Activated CD4-positive, CD25-positive, alpha-beta regulatory T cell treated with anti-CD3 and anti-CD28 coated beads, Interleukin-2, amount 50 U/mL, for 72 hours (primary cell): ENCODE measurements around the gene UQCRHL.
"Not testable (repeated sequence)": the region's sequence is repeated elsewhere in the genome, so short reads cannot be mapped to it uniquely, and the experiment has no call there.

Experiments used
- DNase-seq: peaks from one replicate; pipeline ENCODE4 v3.0.0; 2021

Gene UQCRHL

DNA sequence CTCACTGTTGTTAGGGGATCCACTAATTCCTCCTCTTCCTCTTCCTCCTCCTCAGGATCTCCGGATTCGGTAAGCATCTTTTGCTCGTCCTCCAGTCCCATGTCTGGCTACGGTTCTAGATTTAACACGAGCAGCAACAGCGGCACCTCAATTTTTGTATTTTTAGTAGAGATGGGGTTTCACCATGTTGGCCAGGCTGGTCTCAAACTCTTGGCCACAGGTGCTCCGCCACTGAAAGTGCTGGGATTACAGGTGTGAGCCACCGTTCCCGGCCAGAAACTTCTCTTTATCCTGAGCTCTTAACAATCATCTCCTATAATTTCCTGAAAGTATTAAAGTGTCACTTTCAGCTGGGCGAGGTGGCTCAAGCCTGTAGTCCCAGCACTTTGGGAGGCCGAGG lies at the start of gene UQCRHL:
UQCRHL (minus strand) TSS at position 101 of the 400 bp plus-strand sequence; CDS start at position 101, 0 bp downstream.
- DNase-seq = not testable (repeated sequence)

DNA sequence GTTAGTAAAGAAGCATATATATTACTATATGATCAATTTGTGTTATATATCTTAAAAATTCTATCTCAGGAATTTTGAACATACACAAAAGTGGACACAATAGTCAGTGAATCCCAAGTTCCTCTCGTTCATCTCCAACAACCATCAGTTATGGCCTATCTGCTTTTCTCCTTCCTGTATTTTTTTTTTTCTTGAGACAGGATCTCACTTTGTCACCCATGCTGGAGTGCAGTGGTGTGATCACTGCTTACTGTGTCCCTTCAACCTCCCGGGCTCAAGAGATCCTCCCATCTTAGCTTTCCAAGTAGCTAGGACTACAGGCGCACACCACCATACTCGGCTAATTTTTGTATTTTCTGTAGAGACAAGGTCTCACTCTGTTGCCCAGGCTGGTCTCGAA lies 49.4 kb upstream of the UQCRHL start:
- DNase-seq = no peak

DNA sequence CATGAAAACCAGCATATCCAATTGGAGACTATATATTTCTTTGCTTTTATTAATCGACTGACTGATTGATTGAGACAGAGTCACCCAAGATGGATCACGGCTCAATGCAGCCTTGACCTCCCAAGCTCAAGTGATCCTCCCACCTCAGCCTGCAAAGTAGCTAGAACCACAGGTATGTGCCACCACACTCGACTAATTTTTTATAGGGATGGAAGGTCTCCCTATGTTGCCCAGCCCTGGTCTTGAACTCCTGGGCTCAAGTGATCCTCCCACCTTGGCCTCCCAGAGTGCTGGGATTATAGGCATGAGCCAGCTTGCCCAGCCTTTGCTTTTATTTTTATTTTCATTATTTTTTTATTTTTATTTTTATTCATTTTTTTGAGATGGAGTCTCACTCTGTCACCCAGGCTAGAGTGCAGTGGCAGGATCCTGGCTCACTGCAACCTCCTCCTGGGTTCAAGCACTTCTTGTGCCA lies 45.4 kb upstream of the UQCRHL start:
- DNase-seq = no peak

- no peak for DNase-seq
Observed at GRCh38 chr1:15852036-15852827, 44.8 kb upstream of the UQCRHL start.

DNA sequence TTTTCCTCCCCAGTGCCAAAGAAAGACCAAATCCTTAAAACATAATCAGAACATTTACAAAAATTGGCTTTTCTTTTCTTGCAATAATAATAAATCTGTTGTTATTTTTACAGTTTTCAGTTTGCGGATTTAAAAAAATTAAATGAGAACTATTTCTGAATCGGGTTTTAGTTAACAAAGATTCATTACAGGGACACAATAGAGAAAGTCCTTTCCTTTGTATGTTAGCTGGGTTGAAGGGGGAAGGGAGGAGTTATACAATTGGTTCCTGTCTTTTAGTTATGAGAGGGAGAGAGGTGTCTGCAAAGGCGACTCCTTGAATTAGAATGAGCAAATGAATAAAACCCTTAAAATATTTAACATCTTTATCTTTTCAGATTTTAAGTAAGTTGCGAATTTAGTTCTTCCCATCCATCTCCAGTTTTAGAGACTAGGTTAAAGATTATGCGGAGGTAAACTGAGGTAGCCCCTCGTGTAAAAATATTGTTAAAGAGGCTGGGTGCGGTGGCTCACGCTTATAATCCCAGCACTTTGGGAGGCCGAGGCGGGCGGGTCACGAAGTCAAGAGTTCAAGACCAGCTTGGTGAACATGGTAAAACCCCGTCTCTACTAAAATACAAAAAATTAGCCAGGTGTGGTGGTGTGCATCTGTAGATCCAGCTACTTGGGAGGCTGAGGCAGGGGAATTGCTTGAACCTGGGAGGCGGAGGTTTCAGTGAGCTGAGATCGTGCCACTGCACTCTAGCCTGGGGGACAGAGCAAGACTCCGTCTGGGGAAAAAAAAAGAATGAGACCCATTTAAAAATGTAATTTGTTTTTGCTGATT lies 44.0 kb upstream of the UQCRHL start:
- no peak for DNase-seq

GRCh38 chr1:15850471-15851001 lies 43.1 kb upstream of the UQCRHL start:
- DNase-seq = no peak

- peak; percentile 37 for DNase-seq
Observed at GRCh38 chr1:15849775-15850324, 42.4 kb upstream of the UQCRHL start.

GRCh38 chr1:15848929-15849774 lies 41.7 kb upstream of the UQCRHL start:
- DNase-seq = peak; percentile 55

DNA sequence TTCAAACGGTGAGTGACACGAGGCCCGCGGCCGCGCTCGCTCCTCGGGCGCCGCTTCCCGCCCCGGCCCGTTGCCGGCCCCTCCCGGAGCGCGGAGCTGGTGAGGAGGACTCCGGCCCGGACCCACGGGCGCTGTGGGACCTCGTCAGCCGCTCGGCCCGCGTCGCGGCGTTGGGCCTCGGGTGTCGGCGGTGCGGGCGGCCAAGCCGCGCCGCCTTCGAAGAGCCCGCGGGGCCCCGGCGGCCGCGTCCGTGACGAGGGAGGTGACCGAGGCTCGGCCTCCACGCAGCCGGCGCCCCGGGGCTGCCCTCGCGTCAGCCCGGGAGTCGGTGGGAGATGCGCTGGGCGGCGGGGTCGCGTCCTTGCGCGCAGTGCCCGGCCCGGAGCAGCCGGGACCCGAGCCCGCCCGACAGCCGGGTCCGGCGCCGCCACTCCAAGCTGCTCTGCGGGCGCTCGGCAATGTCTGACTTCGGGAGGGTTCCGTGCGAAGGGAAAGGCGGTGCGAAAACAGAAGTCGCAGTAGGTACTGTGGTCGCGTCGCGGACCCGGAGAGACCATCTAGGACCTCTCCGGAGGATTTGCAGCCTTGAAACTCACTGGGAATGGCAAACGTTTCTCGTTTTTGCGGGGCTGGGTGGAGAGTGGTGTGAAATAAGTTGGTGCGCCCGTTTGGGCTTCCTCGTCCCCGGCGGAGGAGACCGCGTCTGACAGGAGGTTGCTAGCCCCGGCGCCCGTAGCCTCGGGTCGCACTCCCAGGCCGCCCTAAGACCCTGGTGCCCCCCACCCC lies 40.9 kb upstream of the UQCRHL start:
- peak; percentile 65 for DNase-seq

DNA sequence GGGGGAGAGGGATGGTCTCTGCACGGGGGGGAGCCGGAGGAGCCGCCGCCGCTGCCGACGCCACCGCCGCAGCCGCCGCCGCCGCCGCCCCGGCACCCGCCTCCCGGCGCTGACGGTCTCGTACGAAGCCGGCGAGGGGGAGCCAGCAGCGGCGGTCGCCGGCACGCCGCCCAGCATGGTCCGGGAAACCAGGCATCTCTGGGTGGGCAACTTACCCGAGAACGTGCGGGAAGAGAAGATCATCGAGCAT lies 40.4 kb upstream of the UQCRHL start:
- no peak for DNase-seq

DNA sequence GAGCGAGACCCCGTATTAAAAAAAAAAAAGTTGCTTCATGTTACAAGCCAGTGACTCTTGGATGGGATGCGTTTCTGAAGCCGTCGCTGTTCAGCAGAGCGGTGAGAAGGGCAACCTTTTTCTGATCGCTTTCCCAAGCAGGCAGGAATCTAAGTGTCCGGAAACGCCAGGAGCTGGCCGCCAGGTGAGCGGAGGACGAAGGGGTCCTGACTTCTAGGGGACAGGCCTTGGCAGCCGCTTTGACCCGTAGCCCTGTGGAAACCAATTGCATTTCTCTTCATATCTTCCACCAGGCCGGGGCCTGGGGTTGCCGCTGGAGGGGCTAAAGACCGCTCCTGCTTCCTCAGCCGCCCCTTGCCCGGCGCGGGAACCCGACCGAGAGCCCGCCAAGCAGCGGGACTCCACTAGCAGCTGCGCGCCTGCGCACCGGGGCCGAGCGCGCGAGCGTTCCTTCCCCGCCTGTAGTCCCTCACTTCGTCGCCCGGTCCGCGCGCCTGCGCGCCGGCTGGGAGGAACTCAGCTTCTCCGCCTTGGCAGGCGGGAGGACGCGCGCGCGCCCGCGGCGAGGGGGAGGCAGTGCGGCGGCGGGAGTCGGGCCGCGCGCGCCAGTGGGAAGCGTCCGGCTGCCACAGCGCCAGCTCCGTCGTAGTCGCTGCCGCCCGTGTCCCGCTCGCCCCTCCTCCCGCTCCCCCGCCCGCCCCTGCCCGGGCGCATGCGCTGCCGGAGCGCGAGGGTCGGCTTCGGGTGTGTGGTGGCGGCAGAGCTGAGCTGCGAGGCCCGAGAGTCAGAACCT lies 39.8 kb upstream of the UQCRHL start, which contains the start of gene SPEN:
SPEN (plus strand) TSS at position 608 of the 793 bp plus-strand sequence. CDS start 361 bp downstream, outside the sequence.
- peak; percentile 98 for DNase-seq

DNA sequence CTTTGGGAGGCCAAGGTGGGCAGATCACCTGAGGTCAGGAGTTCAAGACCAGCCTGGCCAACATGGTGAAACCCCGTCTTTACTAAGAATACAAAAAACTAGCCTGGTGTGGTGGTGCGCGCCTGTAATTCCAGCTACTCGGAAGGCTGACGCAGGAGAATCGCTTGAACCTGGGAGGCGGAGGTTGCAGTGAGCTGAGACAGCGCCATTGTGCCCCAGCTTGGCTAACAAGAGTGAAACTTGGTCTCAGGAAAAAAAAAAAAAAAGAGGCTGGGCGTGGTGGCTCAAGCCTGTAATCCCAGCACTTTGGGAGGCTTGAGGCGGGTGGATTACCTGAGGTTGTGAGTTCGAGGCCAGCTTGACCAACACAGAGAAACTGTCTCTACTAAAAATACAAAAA lies 38.6 kb upstream of the UQCRHL start:
- not testable (repeated sequence) for DNase-seq

GRCh38 chr1:15843826-15844572 lies 36.5 kb upstream of the UQCRHL start:
- DNase-seq = no peak

GRCh38 chr1:15838721-15839120 lies 31.3 kb upstream of the UQCRHL start:
- DNase-seq = no peak

DNA sequence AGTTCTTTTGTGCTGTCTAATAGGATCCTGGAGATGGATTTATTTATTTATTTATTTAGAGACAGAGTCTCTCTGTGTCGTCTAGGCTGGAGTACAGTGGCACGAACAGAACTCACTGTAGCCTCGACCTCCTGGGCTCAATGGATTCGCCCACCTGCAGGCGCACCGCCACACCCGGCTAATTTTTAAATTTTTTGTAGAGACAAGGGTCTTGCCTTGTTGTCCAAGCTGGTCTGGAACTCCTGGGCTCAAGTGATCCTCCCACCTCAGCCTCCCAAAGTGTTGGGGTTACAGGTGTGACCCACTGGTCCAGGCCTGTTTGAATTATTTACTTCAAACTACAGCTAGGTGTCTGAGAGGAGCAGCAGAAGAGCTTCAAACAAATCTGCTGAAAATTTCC lies 30.5 kb upstream of the UQCRHL start:
- DNase-seq = no peak

DNA sequence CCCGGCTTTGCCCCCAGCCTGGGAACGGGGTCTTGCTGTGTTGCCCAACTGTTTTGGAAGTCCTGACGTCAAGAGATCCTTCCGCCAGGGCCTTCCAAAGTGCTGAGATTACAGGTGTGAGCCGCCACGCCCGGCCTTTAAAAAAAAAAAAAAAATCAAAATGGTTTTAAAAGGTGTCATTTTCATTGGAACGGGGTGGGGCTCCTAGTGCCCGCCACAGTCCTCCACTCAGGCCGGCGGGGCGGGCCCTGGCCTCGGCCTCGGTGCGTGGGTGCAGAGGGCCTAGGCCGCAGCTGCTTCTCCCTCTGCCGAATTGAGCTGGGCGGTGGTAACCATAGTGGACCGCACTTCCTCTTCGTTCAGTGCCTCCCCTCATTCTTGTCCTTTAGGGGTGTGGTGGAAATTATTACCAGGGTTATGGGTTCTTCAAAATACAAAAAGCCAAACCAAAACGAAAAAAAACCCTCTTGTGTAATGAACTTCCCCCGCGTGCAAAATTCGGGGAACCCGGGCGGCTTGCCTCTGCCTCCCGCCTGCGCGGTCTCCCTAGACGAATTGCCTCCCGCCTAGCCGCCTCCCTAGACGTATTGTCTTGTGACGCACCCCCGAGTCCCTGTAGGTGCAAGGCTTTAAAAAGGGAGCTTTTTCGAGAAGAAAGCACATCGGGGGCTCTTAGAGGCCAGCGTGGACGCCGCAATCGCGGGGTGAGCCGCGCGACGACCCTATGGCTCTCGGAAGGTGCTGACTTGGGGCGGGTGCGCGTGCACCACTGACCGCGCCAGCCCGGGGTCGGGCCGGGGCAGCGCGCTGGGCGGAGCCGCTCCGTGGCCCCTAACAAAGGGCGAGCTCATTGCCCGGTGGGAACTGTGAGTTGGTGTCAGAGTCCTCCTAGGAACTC lies 29.6 kb upstream of the UQCRHL start:
- peak; percentile 74 for DNase-seq

GRCh38 chr1:15836511-15836771 lies 29.0 kb upstream of the UQCRHL start:
- not testable (repeated sequence) for DNase-seq

DNA sequence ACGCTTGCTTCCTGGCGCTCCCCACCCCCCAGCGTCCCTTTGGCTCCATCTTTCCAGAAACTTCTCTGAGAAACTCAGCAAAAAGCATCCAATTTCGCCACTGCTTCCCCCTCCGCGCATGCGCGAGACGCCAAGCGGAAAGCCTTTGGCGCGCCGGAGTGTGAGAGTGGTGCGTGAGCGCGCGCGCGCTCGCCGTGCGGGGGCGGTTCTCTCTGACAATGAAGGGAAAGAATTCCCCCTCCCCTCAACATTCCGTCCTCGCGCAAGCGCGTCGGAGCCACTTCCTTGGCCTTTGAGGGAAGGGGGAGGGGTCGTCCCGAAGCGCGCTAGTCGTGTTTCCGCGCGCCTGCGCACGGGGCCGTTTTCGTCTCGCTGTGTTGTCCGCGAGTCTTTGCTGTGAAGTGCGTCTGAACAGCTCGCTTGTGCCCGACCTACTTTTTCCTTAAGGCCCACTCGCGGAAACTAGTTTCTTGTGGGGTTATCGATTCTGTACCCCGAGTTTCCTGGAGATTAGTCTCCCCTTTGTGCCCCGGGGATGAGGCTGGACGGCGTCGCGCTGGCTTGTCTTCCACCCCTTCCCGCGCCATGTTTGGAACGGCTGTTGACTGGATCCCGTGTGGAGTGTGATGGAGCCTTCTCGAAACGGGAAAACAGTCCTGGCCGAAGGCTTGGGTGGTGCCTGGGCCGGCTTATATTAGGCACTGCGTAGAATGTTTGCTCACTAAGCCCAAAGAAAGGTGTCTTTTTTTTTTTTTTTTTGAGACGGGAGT lies 28.5 kb upstream of the UQCRHL start:
- DNase-seq = peak; percentile 99
